Urothelium cell line (cell line): ENCODE results near the gene DTYMK.
A peak's percentile ranks its signal among the peaks of the same experiment; 100 is the strongest.
"Not testable (repeated sequence)": the region's sequence is repeated elsewhere in the genome, so short reads cannot be mapped to it uniquely, and the experiment has no call there.

Experiments
- DNase-seq: peaks from one replicate; pipeline ENCODE4 v3.0.0; 2011; ENCODE audit warnings: low spot score, mixed read lengths
- FAIRE-seq: peaks from 2 replicates; lab custom pipeline; 2011; peaks lifted over from hg19 to GRCh38; lab: Jason Lieb, UNC

Gene DTYMK

DNA sequence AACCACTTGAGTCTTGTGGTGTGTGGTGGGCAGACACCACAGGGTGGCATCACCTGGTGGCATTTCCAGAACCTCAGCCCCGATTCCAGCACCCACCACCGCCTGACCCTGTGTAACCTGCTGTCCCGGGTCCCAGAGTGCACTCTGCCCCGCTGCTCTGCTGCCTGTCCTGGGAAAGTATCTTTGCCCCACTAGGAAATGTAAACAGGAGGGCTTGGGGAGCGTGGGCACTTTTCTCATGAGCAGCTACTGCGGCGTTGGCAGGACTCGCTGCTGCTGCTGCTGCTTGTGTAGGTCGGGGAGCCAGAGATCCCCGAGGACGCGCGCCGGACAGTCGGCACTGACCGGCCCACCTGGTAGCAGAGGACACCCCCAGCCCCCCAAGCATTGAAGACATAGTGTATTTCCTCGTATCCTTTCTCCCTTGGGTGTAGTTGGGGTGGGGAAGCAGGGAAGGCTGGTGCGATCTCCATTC lies 13.4 kb downstream of the DTYMK start:
- DNase-seq (no peak), FAIRE-seq (no peak)

DNA sequence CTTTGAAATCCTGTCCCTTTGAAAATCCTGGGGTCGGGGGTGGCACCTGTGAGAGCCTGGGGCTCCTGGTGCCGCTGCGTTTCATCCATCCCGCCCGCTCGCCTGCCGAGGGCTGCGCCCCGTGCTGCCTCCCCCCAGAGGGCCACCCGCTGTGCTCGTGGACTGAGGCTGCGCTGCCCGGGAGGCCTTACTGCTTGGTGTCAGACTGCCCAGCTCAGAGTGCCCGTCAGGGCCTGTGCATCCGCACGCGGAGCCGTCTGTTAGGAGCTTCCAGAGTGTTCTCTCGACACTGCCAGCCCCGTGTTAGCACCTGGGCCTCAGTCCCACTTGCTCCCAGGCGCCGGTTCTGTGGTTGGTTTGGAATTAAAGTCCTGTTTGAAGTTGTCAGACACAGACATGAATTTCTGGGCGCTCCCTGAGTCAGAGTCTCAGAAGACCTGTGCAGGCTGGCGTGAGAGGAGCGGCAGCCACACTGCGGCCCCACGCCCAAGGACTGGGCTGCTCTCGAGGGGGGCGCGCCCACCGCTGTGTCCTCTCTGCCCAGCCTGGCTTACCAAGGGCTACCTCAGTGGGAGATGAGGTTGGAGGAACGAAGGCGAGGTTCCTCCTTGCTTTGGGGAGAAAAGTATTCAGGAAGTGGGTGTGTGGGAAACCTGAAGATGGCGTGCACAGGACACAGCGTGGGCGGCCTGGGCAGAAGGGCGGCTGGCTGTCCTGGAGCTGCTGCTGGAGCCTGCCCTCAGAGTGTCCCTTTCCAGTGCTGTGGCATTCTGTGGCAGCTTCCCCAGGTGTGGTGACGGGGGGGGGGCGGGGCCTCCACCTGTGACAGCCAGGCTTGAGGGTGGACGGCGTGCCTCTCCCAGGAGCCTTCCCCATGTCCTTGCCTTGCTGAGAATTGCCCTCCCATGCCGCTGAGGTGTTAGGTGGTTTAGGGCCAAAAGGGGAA lies 14.1 kb downstream of the DTYMK start:
- FAIRE-seq, result no peak
- DNase-seq, result no peak

DNA sequence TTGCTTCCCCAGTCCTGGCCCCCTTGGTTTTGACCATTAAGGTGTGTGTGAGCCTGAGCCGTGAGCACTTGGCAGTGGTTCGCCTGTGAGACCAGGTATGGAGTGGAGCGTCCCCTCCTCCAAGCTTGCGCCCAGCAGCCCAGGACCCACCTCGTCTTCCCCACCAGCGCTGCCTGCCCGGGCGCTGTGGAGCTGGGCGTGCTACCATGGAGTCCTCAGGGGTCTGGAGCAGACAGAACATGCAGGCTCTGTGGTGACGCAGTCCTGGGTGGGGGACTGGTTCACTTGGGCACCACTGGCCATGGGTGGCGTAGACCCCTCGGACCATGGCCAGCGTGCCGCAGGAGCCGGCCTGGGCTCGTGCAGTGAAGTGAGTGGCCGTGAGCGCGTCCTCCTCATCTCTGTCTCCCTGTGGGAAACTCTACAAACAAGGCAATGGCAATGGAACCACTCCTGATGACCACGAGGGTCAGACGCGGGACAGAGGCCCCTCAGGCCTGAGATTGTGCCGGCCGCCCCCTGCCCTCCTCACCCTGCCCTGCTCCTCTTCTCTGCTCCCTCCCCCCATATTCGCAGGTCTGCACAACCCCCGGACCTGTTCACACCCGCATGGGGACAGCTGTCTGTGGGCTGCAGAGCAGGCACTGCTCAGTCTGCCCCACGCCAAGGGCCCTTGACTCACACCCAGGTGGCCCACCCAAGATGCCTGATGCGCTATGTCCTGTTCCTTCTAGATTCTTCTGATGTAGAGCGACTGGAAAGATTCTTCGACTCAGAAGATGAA lies 15.0 kb downstream of the DTYMK start:
- DNase-seq (no peak), FAIRE-seq (no peak)

DNA sequence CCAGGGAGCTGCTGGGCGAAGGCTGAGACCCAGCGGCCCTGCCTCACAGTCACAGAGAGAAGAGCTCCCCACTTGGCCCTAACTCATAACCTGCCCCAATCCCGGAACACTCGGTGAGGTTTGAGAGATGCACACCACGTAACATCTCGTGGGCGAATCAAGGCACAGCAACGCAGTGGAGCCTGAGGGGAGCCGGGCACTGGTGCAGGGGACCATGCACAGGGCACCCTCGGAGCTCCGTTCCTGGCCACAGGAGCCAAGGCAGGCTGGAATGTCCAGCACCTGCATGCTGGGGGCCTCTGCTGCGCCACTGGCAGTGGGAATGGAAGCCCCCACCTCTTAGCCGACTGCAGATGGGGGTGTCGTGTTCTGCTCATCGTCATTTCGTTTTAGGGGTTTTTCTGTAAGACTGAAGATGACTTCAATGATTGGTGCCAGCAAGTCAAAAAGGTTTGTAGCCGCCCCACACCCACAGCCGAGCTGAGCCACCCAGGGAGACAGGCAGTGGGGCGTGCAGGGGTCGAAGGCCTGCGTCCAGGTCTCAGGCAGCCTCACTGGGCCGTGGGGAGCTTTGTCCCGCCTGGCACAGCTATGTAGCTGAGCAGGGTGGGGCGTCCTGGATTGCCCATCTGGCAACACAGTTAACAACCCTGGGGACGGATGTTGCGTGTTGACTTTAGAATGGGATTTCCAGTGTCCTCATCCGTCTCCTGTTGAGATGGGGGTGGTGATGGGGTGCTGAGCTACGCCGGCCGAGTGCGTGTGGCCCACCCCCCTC lies 16.1 kb downstream of the DTYMK start:
- no peak for FAIRE-seq

DNA sequence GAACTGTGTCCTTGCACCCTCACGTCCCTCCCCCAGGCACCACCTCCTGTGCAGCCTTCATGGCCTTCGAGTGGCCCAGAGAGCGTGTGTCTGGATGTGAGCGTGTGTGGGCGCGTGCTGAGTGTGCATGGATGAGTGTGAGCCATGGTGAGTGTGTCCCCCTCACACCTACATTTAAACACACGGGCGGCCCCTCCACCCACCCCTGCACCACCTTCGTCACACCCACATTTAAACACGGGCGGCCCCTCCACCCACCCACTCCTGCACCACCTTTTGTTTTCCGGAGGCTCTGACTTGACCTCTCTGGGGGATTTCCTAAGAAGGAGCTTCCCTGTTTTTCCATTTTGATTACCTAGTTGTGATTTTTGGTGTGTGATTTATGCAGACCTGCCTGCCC lies 17.8 kb downstream of the DTYMK start:
- FAIRE-seq, result no peak
- DNase-seq, result no peak

More for the DNA sequence above, 16.1 kb downstream of the DTYMK start:
- DNase-seq, result no peak

DNA sequence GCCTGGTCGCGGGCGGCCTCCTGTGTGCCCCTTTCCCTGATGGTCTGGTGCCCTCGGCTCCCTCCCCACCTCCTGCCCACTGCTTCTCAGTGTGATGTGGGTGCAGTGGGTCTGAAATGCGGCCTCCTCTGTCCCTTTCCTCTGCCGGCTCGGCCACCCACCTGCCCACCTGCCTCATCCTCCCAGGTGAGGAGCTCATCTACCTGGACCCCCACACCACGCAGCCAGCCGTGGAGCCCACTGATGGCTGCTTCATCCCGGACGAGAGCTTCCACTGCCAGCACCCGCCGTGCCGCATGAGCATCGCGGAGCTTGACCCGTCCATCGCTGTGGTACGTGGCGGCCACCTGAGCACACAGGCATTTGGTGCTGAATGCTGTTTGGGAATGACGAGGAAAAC lies 18.3 kb downstream of the DTYMK start:
- FAIRE-seq, result no peak
- DNase-seq, result no peak

DNA sequence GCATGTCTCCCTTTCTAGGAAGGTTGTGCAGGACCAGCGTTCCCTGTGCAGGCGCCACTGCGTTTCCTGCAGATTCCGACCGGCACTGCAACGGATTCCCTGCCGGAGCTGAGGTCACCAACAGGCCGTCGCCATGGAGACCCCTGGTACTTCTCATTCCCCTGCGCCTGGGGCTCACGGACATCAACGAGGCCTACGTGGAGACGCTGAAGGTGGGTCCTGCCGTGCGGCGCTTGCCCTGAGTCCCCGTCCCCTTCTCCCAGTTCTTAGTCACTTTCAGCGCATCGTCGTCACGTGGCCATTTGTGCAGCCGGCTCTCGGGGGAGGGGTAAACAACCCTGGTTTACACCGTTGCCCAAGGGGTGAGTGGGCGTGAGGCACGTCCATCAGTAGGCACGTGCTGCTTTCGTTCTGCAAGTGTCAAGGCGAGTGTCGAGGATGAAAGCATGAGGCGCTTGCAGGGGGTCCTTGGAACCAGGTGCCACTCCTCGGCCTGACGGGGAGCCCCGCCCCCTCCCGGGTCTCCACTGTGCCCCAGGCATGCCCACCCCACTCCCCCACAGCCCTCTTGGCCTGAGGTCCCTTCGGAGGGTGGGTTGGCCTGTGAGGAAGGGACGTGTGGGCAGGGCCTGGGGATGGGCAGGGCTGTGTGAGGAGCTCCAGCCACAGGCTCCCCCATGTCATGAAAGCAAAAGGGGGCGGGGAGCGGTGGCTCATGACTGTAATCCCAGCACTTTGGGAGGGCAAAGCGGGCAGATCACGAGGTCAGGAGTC lies 19.8 kb downstream of the DTYMK start:
- DNase-seq (no peak), FAIRE-seq (no peak)

DNA sequence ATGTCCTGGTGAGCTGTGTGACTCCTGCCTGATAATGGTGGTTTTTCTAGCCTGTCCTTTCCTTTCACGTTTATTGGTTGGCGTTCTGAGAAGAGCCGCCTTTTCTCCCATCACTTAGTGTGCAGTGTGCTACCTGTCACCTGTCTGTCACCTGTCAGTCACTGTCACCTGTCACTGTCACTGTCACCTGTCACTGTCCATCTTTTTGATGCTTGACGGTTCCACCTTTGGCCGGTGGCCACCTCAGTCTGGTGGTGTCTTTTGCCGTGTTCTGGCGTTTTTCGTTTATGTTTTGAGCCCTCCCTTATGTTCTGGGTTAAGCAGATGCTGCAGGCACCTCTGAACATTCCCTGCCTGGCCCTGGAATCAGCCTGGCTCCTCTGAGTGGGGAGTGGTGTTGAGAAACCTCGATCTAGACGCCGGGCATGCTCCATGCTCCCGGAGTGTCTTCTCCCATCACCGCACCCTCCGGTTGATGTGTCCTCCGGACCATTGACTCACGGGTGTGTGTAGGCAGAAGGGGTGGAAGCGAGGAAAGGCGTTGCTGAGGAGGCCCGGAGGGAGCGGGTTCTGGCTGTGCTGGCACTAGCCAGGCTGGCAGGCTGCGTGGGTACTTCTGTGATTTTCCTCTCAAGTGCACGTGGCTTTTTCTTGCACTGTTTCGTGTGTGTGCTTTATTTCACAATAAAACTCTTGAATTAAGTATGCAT lies 20.7 kb downstream of the DTYMK start:
- FAIRE-seq (no peak), DNase-seq (no peak)

DNA sequence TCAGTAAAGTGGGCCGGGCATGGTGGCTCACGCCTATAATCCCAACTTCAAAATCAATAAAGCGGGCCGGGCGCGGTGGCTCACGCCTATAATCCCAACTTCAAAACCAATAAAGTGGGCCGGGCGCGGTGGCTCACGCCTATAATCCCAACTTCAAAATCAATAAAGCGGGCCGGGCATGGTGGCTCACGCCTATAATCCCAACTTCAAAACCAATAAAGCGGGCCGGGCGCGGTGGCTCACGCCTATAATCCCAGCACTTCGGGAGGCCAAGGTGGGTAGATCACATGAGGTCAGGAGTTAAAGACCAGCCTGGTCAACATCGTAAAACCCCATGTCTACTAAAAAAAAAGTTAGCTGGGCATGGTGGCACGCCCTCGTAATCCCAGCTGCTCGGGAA lies 23.9 kb downstream of the DTYMK start:
- FAIRE-seq, DNase-seq: not testable (repeated sequence)

DNA sequence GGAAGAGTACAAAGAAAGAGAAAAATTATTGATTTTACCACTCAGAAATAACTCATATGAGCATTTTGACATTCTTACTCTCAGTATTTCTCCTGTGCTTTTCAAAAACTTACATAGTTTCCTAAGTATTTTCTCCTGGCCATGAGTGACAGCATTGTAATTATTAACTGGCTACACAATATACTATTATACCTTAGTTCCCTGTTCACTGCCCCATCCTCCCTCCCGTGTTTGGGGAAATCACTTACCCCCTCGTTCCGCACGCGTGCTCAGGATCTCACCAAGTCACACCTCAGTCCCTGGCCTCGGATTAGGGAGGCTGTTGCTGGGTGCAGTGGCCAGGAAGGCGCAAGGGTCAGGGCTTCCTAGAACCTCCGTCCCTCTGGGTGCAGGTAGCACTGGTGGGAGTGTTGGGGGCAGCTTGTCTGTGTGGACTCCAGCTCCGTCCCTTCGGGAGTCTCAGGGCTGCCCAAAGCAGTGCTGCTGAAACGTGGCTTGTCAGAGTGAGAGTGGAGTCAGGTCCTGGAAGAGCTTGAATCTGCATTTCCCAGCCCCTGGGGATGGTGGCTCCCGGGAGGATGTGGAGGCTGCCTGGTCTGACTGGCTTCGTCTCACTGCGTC lies 25.9 kb downstream of the DTYMK start:
- FAIRE-seq (no peak), DNase-seq (no peak)

DNA sequence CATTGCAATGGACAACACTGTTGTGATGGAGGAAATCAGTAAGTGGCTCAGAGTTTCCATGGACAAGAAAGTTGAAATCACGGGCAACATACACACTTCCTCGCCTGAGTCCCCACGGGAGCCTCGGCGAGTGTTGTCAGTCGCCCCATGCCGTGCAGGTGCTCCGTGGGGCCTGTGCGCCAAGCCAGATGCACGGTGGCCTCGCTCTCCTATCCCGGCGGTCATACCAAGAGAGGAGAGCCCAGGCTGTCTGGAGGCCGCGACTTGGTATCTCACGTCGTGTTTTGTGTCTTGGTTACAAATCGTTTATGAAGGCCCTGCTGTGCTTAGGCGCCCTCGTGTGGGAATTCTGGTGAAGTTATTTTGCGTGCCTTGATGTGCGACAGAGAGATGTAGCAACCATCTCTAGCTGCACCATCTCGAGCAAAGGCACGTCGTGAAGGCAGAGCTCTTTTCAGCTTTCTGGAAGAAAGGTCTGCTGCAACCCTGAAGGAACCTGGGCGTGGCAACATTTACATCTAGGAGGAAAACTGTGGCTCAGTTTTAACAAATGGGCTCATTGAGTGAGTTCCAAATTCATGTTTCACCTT lies 27.4 kb downstream of the DTYMK start:
- DNase-seq, result peak; percentile 50
- no peak for FAIRE-seq

DNA sequence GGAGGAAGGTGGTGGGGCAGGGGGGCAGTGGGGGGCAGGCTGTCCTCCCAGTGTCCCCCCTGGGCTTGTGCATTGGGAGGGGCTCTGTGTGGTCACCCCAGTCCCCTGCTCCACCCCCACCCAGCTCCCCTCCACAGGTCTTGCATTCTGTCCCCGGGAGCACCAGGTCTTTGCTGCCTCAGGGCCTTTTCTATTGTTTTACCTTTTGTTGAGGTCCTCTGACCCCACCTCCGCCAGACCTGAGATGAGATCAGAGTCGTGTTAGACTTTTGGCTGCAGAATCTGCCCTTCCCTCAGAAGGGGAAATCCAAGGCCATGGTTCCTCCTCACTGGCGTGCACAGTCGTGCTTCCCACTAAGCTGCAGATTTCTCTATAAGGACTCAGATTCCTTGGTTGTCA lies 28.3 kb downstream of the DTYMK start:
- DNase-seq (no peak), FAIRE-seq (no peak)

DNA sequence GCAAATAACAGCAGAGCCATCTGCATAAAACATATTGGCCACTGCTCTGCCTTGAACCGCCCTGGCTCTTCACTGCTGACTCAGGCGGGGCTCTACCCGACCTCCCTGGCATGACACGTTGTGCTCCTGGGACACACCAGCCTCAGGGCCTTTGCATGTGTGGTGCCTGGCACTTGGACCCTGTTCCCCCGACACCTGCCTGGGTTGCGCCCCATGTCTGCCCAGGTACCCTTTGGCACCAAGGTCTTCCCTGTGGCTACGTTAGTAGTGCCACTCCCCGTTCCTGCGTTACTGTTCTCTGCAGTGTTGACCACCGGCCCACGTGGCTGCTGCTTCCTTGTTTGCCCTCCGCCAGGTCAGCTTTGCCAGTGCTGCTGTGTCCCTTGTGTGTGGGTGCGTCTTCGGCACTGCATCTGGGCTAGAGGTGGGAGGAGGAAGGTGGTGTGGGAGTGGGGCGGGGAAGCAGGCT lies 28.8 kb downstream of the DTYMK start:
- DNase-seq (no peak), FAIRE-seq (no peak)

DNA sequence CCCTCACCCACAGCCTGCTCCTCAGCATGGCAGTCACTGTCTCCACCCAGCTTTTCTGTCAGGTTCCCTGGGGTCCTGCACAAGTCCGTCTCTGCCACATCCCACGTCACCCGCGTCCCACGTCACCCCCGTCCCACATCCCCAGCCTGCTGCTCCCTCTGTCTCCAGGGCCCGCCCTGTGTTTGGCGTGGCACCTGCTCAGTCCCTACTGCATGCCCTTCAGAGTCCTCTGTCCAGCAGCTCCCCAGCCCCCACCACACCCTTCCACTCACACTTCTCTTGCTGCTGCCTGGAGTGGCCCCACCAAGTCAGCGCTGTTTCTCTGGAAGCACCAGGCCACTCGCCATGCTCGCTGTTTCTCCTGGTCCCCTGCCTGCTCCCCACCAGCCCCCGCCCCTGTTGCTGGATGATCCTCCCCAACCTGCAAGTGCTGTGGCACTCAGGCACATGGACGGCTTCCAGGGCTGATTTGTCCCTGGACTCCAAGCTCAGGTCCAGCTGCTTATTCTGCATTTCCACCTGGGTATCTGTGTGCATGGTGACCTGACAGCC lies 30.3 kb downstream of the DTYMK start:
- DNase-seq (no peak), FAIRE-seq (no peak)

DNA sequence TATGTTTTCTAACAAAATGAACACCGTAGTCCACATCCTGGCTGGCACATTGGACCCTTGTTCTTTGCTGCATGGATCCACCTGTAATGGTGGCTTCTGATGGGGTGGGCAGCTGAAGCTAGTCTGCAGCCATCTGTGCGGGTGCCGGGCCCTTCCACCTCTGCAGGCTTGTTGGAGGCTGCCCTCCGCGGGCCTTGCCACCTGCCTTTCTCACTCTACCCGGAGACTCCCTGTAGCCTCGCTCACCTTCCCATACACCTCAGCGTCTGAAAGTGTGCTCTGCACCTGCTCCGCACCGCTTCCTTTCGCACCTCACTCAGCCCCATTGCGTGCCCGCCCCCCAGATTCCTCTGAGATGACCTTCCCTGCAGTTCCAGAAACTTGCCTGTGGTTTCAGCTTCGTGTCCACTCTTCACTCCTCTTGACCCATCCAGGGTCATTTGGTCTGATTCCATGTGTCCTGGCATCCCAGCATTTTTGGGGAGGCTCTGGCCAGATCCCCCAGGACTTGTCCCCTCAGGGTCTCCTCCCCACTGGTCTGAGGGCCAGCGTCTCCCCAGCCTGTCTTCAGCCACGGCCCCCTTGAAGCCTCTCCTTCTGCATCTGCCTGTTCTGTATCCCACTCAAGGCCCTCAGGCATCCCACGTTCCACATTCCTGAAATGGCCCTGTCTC lies 31.0 kb downstream of the DTYMK start:
- FAIRE-seq (no peak), DNase-seq (no peak)

DNA sequence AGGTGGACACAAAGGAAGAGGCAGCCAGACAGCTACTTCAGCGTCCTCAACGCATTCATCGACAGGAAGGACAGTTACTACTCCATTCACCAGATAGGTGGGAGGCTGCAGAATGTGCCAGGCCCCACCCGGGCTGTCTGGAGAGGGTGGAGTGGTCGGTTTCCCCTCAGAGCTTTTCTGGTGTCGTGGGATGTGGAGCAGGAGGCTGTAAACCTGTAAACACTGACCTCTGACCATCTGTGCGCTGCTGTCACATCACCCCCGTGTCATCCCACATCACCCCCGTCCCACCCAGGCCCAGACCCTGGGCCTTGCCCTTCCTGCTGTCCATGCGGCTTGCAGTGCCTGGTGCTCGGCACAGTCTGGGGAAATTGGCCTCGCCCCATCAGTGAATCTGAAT lies 32.1 kb downstream of the DTYMK start:
- no peak for FAIRE-seq
- no peak for DNase-seq

DNA sequence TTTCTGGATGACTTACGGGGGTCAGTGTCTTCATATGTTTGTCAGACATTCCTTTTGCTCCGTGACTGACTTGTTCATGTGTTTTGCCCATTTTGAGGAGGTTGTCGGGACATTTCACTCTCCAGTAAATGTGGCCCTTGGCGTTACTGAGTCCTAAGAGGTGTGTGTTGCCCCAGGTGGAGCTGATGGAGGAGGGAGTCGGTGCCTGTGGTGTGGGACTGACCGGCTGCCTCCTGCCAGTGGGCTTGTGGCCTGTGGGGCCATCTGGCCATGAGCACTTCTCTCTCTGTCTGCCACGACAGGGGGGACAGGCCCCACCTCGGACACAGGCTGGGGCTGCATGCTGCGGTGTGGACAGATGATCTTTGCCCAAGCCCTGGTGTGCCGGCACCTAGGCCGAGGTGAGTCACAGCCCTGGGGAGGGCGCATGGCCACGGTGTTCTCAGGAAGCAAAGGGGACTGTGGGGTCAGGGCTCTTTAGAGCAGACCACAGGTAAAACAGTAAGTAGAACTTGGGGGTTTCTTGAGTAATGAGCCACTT lies 33.3 kb downstream of the DTYMK start:
- no peak for FAIRE-seq

DNA sequence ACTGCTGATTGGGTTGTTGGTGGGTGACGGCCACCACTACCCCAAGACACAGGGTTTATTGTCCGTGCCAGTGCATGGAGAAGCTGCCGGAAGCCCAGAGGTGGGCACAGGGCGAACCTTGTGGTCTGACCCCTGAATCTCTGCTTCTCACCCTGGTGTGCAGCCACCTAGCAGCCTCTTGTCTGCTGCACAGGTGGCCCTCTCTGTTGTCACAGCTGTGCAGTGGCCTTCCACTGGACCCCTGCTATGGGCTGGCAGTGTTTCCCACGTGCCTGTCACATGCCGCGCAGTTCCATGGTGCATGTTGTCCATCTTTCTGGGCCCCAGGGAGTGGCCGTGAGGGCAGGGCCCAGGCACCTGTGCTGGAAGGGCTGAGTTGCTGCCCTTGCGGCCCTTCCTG lies 33.9 kb downstream of the DTYMK start:
- no peak for FAIRE-seq
- no peak for DNase-seq

More for the DNA sequence above, 33.3 kb downstream of the DTYMK start:
- DNase-seq, result no peak
